SH-SY5Y (cell line): Measurements from ENCODE around the gene CRAMP1.

ENCODE experiments used
- GATA2 ChIP-seq: IDR thresholded peaks from 2 replicates; pipeline ENCODE4 v1.6.1; 2011; ENCODE audit warnings: mild to moderate bottlenecking, low read depth, low read length
- GATA3 ChIP-seq: IDR thresholded peaks from 2 replicates; pipeline ENCODE4 v1.6.1; 2011; ENCODE audit warnings: low read depth, mild to moderate bottlenecking, low read length, moderate library complexity

DNA sequence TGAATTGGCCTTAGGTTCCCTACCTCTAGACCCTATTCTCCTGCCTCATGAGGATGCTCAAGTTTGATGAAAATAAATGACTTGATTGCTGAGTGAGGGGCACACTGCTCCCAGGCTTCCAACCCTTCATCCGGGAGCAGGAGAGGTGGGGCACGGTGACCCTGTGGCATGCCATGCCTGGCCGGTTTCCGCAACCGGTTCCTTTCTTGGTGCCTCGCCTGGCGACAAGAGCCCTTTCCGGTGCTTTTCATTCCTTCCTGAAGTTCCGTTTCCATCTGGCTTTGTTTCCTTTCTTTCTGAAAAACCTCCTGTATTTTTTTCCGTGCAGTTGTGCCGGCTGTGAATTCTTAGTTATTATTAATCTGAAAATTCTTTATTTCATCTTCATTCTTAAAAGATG lies 27.7 kb downstream of the CRAMP1 start:
- no peak for TF ChIP-seq GATA2
- no peak for TF ChIP-seq GATA3
